Bronchial epithelial cell (primary cell): Measurements from ENCODE around the gene IFIT5. TPM values are rescaled to one million over a fixed set of nuclear protein-coding genes. Genes with fewer than 3 reads are reported as not detected.
A peak's percentile ranks its signal among the peaks of the same experiment; 100 is the strongest.

Experiments
- DNase-seq: peaks from one replicate; pipeline ENCODE4 v3.0.0-alpha.2; 2010; ENCODE audit warnings: low read depth
- FAIRE-seq: peaks from 2 replicates; lab custom pipeline; 2011; peaks lifted over from hg19 to GRCh38; lab: Jason Lieb, UNC
- H3K27me3 ChIP-seq: 2 replicates; pipeline ENCODE4 v1.5.1; 2011; ENCODE audit warnings: low read length; ENCODE audit not compliant: control insufficient read depth, insufficient read depth
- H3K36me3 ChIP-seq: 2 replicates; pipeline ENCODE4 v1.5.1; 2011; ENCODE audit warnings: low read length; ENCODE audit not compliant: control insufficient read depth, insufficient read depth
- H3K4me3 ChIP-seq: 2 replicates; pipeline ENCODE4 v1.5.1; 2011; ENCODE audit warnings: mild to moderate bottlenecking, low read depth, low read length, control low read depth
- CTCF ChIP-seq: IDR thresholded peaks from 2 replicates; pipeline ENCODE4 v1.5.1; 2011; ENCODE audit warnings: mild to moderate bottlenecking, moderate library complexity, low read length, control low read depth, inconsistent platforms; ENCODE audit not compliant: insufficient read depth, severe bottlenecking
- total RNA-seq: library from RNA; depleted of rRNA; stranded (reverse); fragments of >200 nt; gene quantifications from 2 replicates; pipeline ENCODE4 v1.2.1, GENCODE V29; 2014

IFIT5 gene
- total RNA-seq, 1 donor from 2014 or later: 5.3 TPM

GRCh38 chr10:89371987-89372386 lies 42.4 kb upstream of the IFIT5 start:
- DNase-seq (no peak), FAIRE-seq (no peak)
- no peak overlapping the region for H3K4me3 ChIP-seq
- no peaks in the 10 kb centered on the region for H3K27me3 ChIP-seq
- no peak for TF ChIP-seq CTCF
- no peaks in the 10 kb centered on the region for H3K36me3 ChIP-seq

GRCh38 chr10:89373916-89374711 lies 40.3 kb upstream of the IFIT5 start:
- FAIRE-seq (peak; percentile 80), DNase-seq (peak; percentile 90)
- Histone ChIP-seq H3K4me3 (no peak overlapping the region), H3K36me3 (no peaks in the 10 kb centered on the region), H3K27me3 (no peaks in the 10 kb centered on the region)
- TF ChIP-seq CTCF: no peak

- FAIRE-seq (peak; percentile 64), DNase-seq (no peak)
- Histone ChIP-seq H3K4me3 (no peak overlapping the region), H3K36me3 (no peaks in the 10 kb centered on the region), H3K27me3 (no peaks in the 10 kb centered on the region)
- TF ChIP-seq CTCF: no peak
Measured at GRCh38 chr10:89374713-89375141, 39.6 kb upstream of the IFIT5 start.

- FAIRE-seq (no peak), DNase-seq (no peak)
- no peak for TF ChIP-seq CTCF
- H3K27me3 ChIP-seq: no peaks in the 10 kb centered on the region
- H3K4me3 ChIP-seq: no peak within 1 kb of the TSS
- no peaks in the 10 kb centered on the region for H3K36me3 ChIP-seq
Measured at GRCh38 chr10:89377705-89378637, 36.4 kb upstream of the IFIT5 start, which contains the start of gene IFIT1B. IFIT1B (plus strand) TSS chr10:89378056; CDS start chr10:89378136, 80 bp downstream.

GRCh38 chr10:89379103-89379502 lies 35.3 kb upstream of the IFIT5 start:
- no peak for TF ChIP-seq CTCF
- Histone ChIP-seq H3K36me3 (no peaks in the 10 kb centered on the region), H3K27me3 (no peaks in the 10 kb centered on the region), H3K4me3 (no peak overlapping the region)
- FAIRE-seq (no peak), DNase-seq (no peak)
